Mesodermal cell (in vitro differentiated cells): ENCODE results near the gene MORC2.

ENCODE experiments used
- H3K27ac ChIP-seq: 2 replicates; pipeline ENCODE4 v1.7.0; 2013; ENCODE audit warnings: mild to moderate bottlenecking, low read depth, low read length, moderate library complexity; ENCODE audit not compliant: severe bottlenecking
- H3K36me3 ChIP-seq: 2 replicates; pipeline ENCODE4 v1.7.1; 2013; ENCODE audit warnings: mild to moderate bottlenecking, low read length, moderate library complexity; ENCODE audit not compliant: control insufficient read depth, insufficient read depth
- H3K4me1 ChIP-seq: one replicate; pipeline ENCODE4 v1.7.1; 2013; ENCODE audit warnings: mild to moderate bottlenecking, low read length; ENCODE audit not compliant: insufficient read depth, control insufficient read depth, poor library complexity, severe bottlenecking
- H3K4me3 ChIP-seq: 2 replicates; pipeline ENCODE4 v1.7.0; 2013; ENCODE audit warnings: low read length, control low read depth, mild to moderate bottlenecking; ENCODE audit not compliant: insufficient read depth, poor library complexity, severe bottlenecking; ENCODE audit errors: extremely low read depth
- H3K9me3 ChIP-seq: 2 replicates; pipeline ENCODE4 v1.7.1; 2013; ENCODE audit warnings: mild to moderate bottlenecking, low read length, moderate library complexity; ENCODE audit not compliant: control insufficient read depth
- WGBS, 2 experiments: methylation state at CpG; one replicate each; pipeline ENCODE4 v1.1.5; 2013; ENCODE audit warnings: missing lambda C conversion rate in 2 of 2; ENCODE audit not compliant: insufficient coverage in 2 of 2; 5-methylcytosine and 5-hydroxymethylcytosine counted together

Gene MORC2

DNA sequence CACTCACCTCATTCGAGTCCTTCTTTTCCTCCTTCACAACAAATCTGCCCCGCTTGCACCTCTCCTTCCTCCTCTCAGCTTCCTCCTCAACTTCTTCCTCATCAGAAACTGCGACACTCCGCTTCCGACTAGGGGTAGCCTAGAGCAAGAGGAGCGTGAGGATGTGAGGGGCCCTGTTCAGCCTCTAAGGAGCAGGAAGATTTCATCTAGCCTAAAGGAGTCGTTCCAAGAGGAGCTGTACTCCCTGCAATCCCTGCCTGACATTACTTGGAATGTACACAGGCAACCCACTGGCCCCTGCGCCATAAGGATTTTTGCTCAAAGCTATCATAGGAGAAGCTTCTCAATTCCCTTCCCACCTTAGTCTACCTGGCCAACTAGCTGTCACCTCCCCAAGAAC lies 34.5 kb downstream of the MORC2 start:
- Histone ChIP-seq H3K27ac (no peak overlapping the region), H3K36me3 (peaks cover 92% of the 10 kb centered on the region), H3K9me3 (no peaks in the 10 kb centered on the region), H3K4me1 (no peaks in the 10 kb centered on the region), H3K4me3 (no peak overlapping the region)
- 96% methylated on average over 4 to 7 of the region's 8 CpGs for WGBS, 2 experiments

DNA sequence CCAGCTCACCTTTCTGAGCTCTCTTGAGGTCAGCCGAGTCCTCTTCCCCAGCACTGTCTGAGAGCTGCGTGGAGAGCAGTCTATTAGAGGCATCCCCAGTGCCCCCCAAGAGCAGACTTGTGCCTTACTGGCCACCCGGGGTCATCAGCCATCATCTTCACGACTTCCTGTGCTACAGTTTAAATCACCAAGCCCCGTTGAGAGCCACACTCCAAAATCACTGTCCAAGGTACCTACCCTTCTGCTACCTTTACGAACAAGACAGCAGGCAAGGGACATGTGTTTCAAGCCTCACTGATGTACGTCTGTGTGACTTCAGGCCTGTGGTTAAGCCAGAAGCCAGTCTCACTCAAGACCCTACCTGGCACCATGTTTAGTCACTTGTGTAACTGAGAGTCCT lies 35.1 kb downstream of the MORC2 start:
- 96 to 100% methylated on average over 4 to 5 of the region's 7 CpGs for WGBS, 2 experiments

GRCh38 chr22:30932661-30933060 lies 35.9 kb downstream of the MORC2 start:
- WGBS, 2 experiments = 94 to 99% methylated on average over 16 of the region's 16 CpGs

More for the DNA sequence above, 35.1 kb downstream of the MORC2 start:
- H3K9me3 ChIP-seq = no peaks in the 10 kb centered on the region
- H3K4me1 ChIP-seq = no peaks in the 10 kb centered on the region
- H3K27ac ChIP-seq = no peak overlapping the region
- H3K36me3 ChIP-seq = peaks cover 92% of the 10 kb centered on the region
- H3K4me3 ChIP-seq = no peak overlapping the region

DNA sequence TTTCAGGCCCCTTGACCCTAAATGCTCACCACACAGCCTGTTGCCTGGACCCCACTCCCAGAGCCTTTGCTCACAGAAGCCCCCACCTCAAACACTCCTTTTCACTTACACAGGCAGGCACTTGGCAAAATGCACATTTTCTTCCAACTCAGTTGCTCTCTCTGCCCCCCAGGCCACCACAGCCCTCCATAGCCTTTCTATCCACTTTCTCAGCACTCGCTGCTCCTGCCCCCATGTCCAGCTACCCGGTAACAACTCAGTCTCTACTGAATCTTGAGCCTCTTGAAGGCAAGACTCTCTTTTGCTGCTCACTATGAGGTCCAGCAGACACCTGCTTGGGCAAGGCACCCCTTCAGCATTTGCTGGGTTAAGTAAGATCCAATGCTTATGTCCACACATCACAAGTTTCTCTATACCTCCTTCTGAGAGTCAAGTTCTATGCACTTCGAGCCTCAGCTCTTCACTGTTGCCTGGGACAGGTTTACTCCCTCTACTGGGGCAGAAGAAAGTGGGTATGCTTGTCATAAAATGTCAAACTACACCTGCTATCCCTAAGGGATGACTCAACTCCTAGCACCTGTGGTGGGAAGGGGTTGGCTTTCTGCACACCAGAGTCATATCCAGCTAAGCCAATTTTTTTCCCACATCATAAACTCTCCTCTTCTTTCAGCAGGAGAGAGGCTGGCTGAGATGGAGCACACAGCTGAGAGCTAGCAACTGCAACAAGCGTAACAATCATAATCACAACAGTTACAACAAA lies 36.9 kb downstream of the MORC2 start:
- H3K36me3 ChIP-seq = peaks cover 92% of the 10 kb centered on the region
- H3K27ac ChIP-seq = no peak overlapping the region
- WGBS, 2 experiments = 89 to 100% methylated on average over 2 of the region's 4 CpGs
- no peaks in the 10 kb centered on the region for H3K9me3 ChIP-seq
- H3K4me3 ChIP-seq = no peak overlapping the region
- H3K4me1 ChIP-seq = no peaks in the 10 kb centered on the region

More at GRCh38 chr22:30932661-30933060, 35.9 kb downstream of the MORC2 start:
- Histone ChIP-seq H3K27ac (no peak overlapping the region), H3K4me3 (no peak overlapping the region), H3K36me3 (peaks cover 92% of the 10 kb centered on the region), H3K4me1 (no peaks in the 10 kb centered on the region), H3K9me3 (no peaks in the 10 kb centered on the region)

DNA sequence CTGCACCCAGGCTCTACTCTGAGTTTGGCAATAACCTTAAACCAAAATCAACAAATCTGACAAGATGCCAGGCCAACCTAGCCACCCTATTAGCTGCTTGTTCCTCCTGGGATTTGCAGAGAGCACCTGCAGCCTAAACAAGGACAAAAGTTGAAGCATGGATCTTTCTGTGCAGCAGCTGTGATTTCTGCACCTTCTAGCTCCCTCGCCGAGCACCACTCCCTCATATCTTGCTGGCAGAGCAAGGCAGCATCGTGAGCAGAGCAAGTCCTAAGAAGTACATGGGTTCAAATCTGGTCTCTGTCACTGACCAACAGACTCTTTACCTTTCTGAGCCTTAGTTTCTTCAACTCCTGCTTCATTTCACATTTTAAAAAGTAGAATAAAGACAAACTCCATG lies 38.3 kb downstream of the MORC2 start:
- Histone ChIP-seq H3K9me3 (no peaks in the 10 kb centered on the region), H3K36me3 (peaks cover 96% of the 10 kb centered on the region), H3K4me3 (no peak overlapping the region), H3K4me1 (no peaks in the 10 kb centered on the region), H3K27ac (no peak overlapping the region)
- 95 to 100% methylated on average over 3 of the region's 3 CpGs for WGBS, 2 experiments

DNA sequence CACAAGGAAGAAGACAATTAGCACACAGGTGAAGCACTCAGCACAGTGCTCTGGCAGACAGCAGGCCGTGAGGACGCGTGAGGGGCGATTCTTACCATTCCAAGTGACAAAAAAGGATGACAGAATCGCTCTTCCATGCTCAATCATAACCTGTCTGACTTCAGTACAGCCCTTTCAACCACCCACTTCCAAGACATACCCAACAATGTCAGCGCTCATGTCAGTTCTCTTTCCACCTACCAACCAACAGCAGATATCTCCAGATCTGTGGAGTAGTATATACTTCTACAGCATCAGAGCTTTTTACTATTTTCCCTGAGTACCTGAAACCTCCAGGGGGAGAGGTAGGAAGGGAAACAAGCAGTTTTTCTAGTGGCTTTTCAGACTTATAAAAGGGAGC lies 40.2 kb downstream of the MORC2 start:
- Histone ChIP-seq H3K36me3 (peaks cover 84% of the 10 kb centered on the region), H3K27ac (no peak overlapping the region), H3K9me3 (no peaks in the 10 kb centered on the region), H3K4me3 (no peak overlapping the region), H3K4me1 (no peaks in the 10 kb centered on the region)
- WGBS, 2 experiments = 93% methylated on average over 5 of the region's 6 CpGs; no CpG with 5 or more reads in 1 of the 2 experiments

- Histone ChIP-seq H3K4me3 (no peak overlapping the region), H3K36me3 (peaks cover 78% of the 10 kb centered on the region), H3K4me1 (no peaks in the 10 kb centered on the region), H3K27ac (no peak overlapping the region), H3K9me3 (no peaks in the 10 kb centered on the region)
- WGBS, 2 experiments = 98 to 100% methylated on average over 2 to 10 of the region's 10 CpGs
These were observed 40.8 kb downstream of the MORC2 start for GRCh38 chr22:30927806-30928205.

DNA sequence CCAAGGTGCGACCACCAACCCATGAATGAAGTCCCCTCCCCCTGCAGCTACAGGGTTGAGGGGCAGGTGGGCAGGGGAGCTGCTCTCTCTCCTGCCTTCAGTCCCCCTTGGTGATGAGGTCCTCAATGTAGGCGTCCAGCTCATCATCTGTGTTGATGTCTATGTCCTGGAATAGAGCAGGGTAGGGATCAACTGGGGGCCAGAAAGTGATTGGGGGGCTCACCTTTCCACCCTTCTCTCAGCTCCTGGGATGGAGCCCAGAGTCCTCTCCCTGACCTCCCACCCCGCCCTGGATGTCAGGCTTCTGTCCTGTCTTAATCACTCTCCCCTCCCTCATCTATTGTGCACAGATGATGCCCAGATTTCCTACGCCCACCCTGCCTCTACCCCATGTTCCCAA lies 41.9 kb downstream of the MORC2 start:
- Histone ChIP-seq H3K4me3 (no peak overlapping the region), H3K36me3 (peaks cover 67% of the 10 kb centered on the region), H3K4me1 (no peaks in the 10 kb centered on the region), H3K9me3 (no peaks in the 10 kb centered on the region), H3K27ac (no peak overlapping the region)
- 100% methylated on average over 2 of the region's 4 CpGs for WGBS, 2 experiments

DNA sequence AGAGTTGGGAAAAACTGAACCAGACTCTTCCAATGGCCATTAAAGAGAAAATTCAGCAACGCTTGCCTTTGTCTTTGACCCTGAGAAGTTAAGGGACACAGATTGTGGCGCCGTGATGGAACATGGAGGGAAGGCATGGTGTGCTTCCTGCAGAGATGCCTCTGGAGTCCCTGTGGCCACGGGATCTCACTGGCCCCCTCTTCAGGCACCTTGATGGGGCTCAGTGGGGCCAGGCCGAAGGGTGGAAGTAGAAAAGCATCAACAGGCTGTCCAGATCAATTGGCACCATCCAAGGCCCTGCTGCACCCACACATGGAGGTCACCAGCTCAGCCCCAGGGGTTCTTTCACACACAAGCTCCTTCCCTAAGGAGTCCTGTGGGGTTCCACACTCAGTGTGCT lies 42.9 kb downstream of the MORC2 start:
- Histone ChIP-seq H3K27ac (no peak overlapping the region), H3K36me3 (peaks cover 56% of the 10 kb centered on the region), H3K9me3 (no peaks in the 10 kb centered on the region), H3K4me1 (no peaks in the 10 kb centered on the region), H3K4me3 (no peak overlapping the region)
- WGBS, 2 experiments = 94 to 100% methylated on average over 4 to 5 of the region's 5 CpGs

- H3K4me3 ChIP-seq = no peak overlapping the region
- no peaks in the 10 kb centered on the region for H3K9me3 ChIP-seq
- no peaks in the 10 kb centered on the region for H3K4me1 ChIP-seq
- H3K36me3 ChIP-seq = peaks cover 37% of the 10 kb centered on the region
- H3K27ac ChIP-seq = no peak overlapping the region
- WGBS, 2 experiments = 94 to 100% methylated on average over 7 of the region's 9 CpGs
These were observed 45.2 kb downstream of the MORC2 start for GRCh38 chr22:30923168-30923900.

DNA sequence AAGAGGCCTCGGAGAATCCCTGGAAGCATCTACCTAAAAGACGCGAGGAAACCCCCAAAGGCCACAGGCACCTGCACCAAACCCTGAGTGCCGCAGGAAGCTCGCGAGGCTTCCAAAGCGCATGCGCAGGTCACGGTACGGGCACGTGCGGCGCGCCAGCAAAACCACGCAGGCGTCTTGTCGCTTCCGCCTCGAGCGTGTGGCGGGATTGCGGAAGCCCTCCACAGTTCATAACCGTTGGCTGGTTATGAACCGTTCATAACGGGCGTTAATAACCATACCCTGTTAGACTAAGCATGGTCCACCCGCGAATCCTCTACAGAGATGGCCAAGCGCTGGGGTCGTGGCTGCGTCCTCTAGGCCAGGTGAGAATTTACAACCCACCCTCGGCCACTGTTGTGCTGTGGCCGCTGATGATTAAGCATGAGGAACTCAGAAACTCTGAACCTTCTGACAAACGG lies 46.4 kb downstream of the MORC2 start:
- Histone ChIP-seq H3K4me3 (no peak overlapping the region), H3K27ac (no peak overlapping the region), H3K4me1 (no peaks in the 10 kb centered on the region), H3K9me3 (no peaks in the 10 kb centered on the region), H3K36me3 (peaks cover 26% of the 10 kb centered on the region)
- 94 to 95% methylated on average over 34 of the region's 34 CpGs for WGBS, 2 experiments
